GM21723 (cell line): ENCODE data around the gene YPEL4.

ENCODE experiments used
- ATAC-seq: cut with Tn5 transposase; IDR thresholded peaks from one replicate; pipeline ENCODE4 v1.9.1; 2021; ENCODE audit warnings: mild to moderate bottlenecking, moderate library complexity; ENCODE audit not compliant: unreplicated experiment

Gene YPEL4

GRCh38 chr11:57634311-57634710, 15.4 kb downstream of the YPEL4 start:
- ATAC-seq: no peak

- ATAC-seq: no peak
Measured at GRCh38 chr11:57633394-57634070, 16.2 kb downstream of the YPEL4 start.

DNA sequence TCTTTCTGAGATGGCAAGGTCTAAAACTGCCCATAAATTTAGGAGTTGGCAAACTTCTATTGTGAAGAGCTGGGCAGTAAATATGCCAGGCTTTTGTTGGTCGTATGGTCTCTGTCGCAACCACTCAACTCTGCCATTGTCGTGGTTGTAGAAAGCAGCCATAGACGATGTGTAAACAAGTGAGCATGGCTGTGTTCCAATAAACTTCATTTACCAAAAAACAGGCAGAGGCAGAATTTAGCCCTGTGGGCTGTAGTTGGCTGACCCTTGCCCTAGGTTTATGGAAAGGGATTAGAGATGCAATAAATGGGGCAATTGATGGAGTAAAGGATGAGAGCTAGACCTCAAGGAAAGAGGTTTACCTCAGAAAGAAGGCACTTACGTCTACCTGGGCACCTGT, 17.6 kb downstream of the YPEL4 start:
- ATAC-seq: no peak

DNA sequence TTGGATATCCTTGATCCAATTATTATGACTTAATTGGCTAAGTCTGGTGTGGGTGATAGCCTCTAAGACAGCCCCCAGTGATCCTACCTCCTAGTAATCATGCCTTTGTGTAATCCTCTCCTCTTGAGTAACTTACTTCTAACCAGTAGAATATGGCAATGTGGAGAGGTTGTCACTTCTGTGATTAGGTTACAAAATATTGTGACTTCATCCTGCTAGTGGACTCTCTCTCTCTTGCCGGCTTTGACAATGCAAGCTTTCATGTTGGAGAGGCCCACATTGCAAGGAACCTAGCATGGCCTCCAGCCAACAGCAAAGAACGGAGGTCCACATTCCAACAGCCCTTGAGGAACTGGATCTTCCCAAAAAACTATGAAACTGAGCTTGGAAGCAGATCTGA, 19.5 kb downstream of the YPEL4 start:
- ATAC-seq: no peak

DNA sequence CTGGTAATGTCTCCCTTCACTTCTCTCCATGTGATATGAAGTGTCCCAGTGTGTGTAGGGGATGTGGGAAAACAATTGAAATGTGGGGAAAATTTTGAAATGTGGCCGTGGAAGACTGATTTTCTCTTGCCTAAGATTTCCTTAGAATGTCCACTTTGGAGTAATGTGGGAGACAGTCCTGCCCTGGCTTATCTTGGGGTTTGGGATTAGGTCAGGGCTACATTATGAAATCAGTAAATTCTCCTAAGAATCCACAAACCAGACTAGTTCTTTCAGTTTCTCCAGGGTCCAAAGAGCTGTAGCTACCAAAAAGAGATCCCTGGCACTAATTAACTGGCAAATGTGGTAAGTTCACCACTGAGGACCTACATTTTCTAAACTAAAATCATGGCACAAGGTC, 22.8 kb downstream of the YPEL4 start:
- ATAC-seq: no peak

DNA sequence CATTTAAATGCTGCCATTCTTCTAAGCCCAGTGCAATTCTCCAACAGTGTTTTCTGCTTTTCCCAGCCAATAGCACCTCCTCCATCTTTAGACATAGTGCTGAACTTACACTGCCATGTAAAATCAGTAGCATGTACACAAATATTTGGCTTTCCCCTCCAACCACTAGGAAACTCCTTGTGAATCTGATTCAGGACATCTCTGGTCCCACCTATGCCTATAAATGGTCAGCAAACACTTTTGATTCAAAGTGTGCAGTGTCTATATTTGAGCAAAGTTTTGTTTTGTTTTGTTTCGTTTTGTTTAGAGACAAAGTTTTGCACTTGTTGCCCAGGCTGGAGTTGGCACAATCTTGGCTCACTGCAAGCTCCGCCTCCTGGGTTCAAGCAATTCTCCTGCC, 24.8 kb downstream of the YPEL4 start:
- ATAC-seq: no peak

GRCh38 chr11:57622263-57622662, 27.4 kb downstream of the YPEL4 start:
- ATAC-seq: no peak

- no peak for ATAC-seq
Measured at GRCh38 chr11:57620467-57620866, 29.2 kb downstream of the YPEL4 start.

- no peak for ATAC-seq
Measured at GRCh38 chr11:57619331-57619730, 30.4 kb downstream of the YPEL4 start.

GRCh38 chr11:57618438-57618837, 31.3 kb downstream of the YPEL4 start:
- ATAC-seq: no peak

DNA sequence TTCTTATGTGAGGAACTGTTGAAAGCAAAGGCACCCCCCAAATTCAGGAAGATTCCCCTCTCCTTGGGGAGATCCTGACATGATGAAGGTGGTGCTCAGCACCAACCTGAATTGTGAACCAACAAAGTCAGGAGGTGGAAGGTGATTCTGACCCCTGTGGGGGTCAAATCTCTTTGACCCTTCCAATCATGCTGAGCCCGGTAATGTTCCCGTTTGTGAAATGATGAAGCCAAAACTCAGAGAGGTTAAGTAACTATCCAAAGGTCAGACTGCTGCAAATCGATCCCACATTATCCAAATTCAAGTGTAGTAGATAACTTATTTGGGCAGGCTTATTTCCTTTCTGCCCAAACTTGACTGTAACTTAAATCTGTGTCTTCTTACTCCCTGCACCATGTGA, 33.1 kb downstream of the YPEL4 start:
- ATAC-seq: no peak

DNA sequence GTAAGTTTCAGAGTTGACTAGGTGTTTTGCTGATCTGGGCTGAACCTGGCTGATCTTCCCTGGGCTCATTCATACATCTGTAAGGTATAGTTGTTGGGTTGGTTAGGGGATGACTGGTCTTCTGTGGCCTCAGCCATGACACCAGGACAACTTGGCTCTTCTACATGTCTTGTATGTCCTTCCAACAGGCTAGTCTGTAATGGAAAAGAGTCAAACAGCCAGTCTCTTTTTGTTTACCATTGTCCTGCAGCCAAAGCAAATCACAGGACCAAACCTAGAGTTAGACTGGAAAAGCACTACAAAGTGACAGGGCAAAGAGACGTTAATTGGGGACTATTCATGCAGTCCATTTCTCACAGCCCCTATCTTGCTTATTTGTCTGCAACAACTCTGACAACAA, 34.4 kb downstream of the YPEL4 start:
- no peak for ATAC-seq

DNA sequence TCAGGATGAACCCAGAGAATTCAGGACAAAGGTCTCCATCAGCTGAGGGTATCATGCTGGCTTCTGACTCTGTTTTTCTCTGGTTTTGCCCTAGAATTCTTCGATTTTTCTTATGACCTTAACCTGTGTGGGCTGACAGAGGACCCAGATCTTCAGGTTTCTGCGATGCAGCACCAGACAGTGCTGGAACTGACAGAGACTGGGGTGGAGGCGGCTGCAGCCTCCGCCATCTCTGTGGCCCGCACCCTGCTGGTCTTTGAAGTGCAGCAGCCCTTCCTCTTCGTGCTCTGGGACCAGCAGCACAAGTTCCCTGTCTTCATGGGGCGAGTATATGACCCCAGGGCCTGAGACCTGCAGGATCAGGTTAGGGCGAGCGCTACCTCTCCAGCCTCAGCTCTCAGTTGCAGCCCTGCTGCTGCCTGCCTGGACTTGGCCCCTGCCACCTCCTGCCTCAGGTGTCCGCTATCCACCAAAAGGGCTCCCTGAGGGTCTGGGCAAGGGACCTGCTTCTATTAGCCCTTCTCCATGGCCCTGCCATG, 35.4 kb downstream of the YPEL4 start:
- no peak for ATAC-seq

DNA sequence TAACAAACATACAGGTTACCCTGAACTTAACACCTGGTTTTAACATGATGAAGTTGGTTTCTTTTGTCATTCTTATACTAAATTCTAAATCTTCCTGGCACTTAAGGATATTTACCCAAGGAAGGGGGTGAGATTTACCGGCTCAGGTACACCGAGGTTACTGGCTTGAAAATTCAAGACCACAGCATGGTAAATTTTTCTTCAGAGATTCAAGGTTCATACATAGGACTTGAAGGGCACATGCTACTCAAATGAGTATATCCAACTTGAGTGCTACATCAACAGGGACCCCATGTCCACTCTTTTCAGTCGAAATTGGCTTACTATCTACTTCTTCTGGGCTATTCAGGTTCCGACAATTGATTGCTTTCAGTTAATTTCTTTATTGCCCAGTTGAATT, 39.5 kb downstream of the YPEL4 start:
- no peak for ATAC-seq

DNA sequence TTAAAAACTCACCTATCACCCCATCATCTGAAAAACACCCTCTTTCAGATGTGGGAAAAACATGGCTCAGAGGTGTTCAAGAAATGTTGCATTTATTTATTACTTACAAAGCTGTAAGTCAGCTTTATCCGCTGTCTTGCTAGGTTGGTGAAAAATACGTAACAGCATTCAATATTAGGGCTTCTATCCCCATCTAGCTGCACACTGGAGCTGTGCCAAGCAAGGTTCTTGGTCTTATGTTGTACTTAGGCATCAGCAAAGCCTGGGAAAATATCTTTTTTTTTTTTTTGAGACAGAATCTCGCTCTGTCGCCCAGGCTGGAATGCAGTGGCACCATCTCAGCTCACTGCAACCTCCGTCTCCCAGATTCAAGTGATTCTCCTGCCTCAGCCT, 44.7 kb downstream of the YPEL4 start:
- no peak for ATAC-seq

DNA sequence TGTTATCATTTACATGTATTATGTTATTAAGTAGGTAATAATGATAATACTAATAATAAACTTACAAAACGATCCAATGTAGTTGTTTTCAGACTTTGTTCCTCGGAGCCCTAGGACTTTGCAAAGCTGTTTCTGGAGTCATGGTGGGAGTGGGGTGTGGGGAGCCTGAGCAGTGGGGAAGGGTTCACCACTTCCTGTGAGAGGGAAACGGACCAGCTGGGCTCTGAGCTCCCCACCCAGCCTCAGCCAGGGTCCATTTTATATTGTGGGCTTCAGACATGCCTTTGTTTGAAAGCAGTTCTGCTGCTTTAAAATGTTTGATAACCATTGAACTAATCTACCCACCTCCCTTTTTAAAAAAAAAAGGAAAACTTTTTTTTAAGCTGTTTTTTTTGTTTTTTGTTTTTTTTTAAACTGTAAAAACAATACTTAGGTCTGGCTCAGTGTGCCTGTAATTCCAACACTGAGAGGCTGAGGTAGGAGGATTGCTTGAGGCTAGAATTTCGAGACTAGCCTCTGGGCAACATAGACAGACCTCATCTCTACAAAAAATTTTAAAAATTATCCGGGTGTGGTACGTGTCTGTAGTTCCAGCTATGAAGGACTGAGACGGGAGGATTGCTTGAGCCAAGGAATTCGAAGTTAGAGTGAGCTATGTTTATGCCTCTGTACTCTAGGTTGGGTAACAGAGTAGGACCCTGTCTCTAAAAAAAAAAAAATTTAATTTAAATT, 45.2 kb downstream of the YPEL4 start:
- no peak for ATAC-seq

GRCh38 chr11:57601297-57601696, 48.4 kb downstream of the YPEL4 start:
- no peak for ATAC-seq

- no peak for ATAC-seq
Measured at GRCh38 chr11:57599381-57599780, 50.3 kb downstream of the YPEL4 start.

GRCh38 chr11:57598831-57599155, 50.9 kb downstream of the YPEL4 start:
- ATAC-seq: no peak

GRCh38 chr11:57597916-57598830, 51.5 kb downstream of the YPEL4 start:
- ATAC-seq: no peak

GRCh38 chr11:57597461-57597915, 52.2 kb downstream of the YPEL4 start, which contains the start of gene SERPING1:
SERPING1 (plus strand) TSS chr11:57597685; CDS start chr11:57598271, 586 bp downstream.
- no peak for ATAC-seq
